Measurements from ENCODE around the gene VEZT. TPM values are rescaled to one million over a fixed set of nuclear protein-coding genes. Genes with fewer than 3 reads are reported as not detected.

Gene VEZT
- total RNA-seq, 1 experiment from 2014 or later: 77.4 TPM

- H3K9me3 Mint-ChIP-seq (ENCODE audit: unreplicated experiment): no peaks in the 10 kb centered on the region
- Histone ChIP-seq H3K36me3 (ENCODE audit: control insufficient read depth, insufficient read depth, low read length) (no peaks in the 10 kb centered on the region), H3K9me3 (no peaks in the 10 kb centered on the region), H3K4me1 (0 out of 2 replicates have a peak, but pooled peaks cover 3% of the 10 kb centered on the region), H3K27me3 (replicated peaks; ENCODE audit: control insufficient read depth, insufficient read depth, low read length) (no peaks in the 10 kb centered on the region), H3K4me3 (ENCODE audit: low read depth, low read length) (no peak overlapping the region)
- intact Hi-C loops (cut with micrococcal nuclease; ENCODE audit: unreplicated experiment): no loop called here
- no peak overlapping the region for H3K4me3 Mint-ChIP-seq (ENCODE audit: unreplicated experiment)
- TF ChIP-seq CTCF (IDR thresholded peaks at IDR 0.05; ENCODE audit: insufficient read depth in 1 of 2, low read depth in 1 of 2, low read length in 1 of 2, severe bottlenecking in 1 of 2, unreplicated experiment in 1 of 2): no peak
- POLR2A ChIA-PET: interaction anchor here (0.6 kb wide), 1 partner anchor 8 kb away, joined by 3 read pairs; no protein-coding TSS in a partner anchor
- peaks cover 8% of the 10 kb centered on the region for H3K4me1 Mint-ChIP-seq (ENCODE audit: low read depth, unreplicated experiment)
- DNase-seq: no peak
- no peaks in the 10 kb centered on the region for H3K27me3 Mint-ChIP-seq (ENCODE audit: insufficient read depth, unreplicated experiment)
- CTCF ChIA-PET: no interaction called here
- H3K27ac Mint-ChIP-seq (ENCODE audit: unreplicated experiment): no peak overlapping the region
- BruUV-seq (replicated peaks): no TSS peak
- peaks cover 32% of the 10 kb centered on the region for H3K36me3 Mint-ChIP-seq (ENCODE audit: insufficient read depth, unreplicated experiment)
These were observed 30.5 kb downstream of the VEZT start for GRCh38 chr12:95248095-95248494.

GRCh38 chr12:95248604-95249360, 31.2 kb downstream of the VEZT start:
- intact Hi-C loops (cut with micrococcal nuclease; ENCODE audit: unreplicated experiment): no loop called here
- H3K27ac Mint-ChIP-seq (ENCODE audit: unreplicated experiment): no peak overlapping the region
- no peaks in the 10 kb centered on the region for H3K9me3 Mint-ChIP-seq (ENCODE audit: unreplicated experiment)
- ChIA-PET POLR2A (no interaction called here), CTCF (no interaction called here)
- no peaks in the 10 kb centered on the region for H3K27me3 Mint-ChIP-seq (ENCODE audit: insufficient read depth, unreplicated experiment)
- DNase-seq: no peak
- Histone ChIP-seq H3K4me3 (ENCODE audit: low read depth, low read length) (no peak overlapping the region), H3K9me3 (no peaks in the 10 kb centered on the region), H3K36me3 (ENCODE audit: control insufficient read depth, insufficient read depth, low read length) (no peaks in the 10 kb centered on the region), H3K4me1 (0 out of 2 replicates have a peak, but pooled peaks cover 3% of the 10 kb centered on the region), H3K27me3 (replicated peaks; ENCODE audit: control insufficient read depth, insufficient read depth, low read length) (no peaks in the 10 kb centered on the region)
- TF ChIP-seq CTCF (IDR thresholded peaks at IDR 0.05; ENCODE audit: insufficient read depth in 1 of 2, low read depth in 1 of 2, low read length in 1 of 2, severe bottlenecking in 1 of 2, unreplicated experiment in 1 of 2): no peak
- no TSS peak for BruUV-seq (replicated peaks)
- peaks cover 8% of the 10 kb centered on the region for H3K4me1 Mint-ChIP-seq (ENCODE audit: low read depth, unreplicated experiment)
- peaks cover 30% of the 10 kb centered on the region for H3K36me3 Mint-ChIP-seq (ENCODE audit: insufficient read depth, unreplicated experiment)
- H3K4me3 Mint-ChIP-seq (ENCODE audit: unreplicated experiment): no peak overlapping the region

GRCh38 chr12:95253386-95253785, 35.8 kb downstream of the VEZT start:
- Mint-ChIP-seq H3K27me3 (ENCODE audit: insufficient read depth, unreplicated experiment) (no peaks in the 10 kb centered on the region), H3K9me3 (ENCODE audit: unreplicated experiment) (no peaks in the 10 kb centered on the region), H3K27ac (ENCODE audit: unreplicated experiment) (no peak overlapping the region), H3K36me3 (ENCODE audit: insufficient read depth, unreplicated experiment) (peaks cover 50% of the 10 kb centered on the region), H3K4me1 (ENCODE audit: low read depth, unreplicated experiment) (peaks cover 4% of the 10 kb centered on the region), H3K4me3 (ENCODE audit: unreplicated experiment) (no peak overlapping the region)
- no peak for DNase-seq
- intact Hi-C loops (cut with micrococcal nuclease; ENCODE audit: unreplicated experiment): no loop called here
- no peaks in the 10 kb centered on the region for H3K36me3 ChIP-seq (ENCODE audit: control insufficient read depth, insufficient read depth, low read length)
- ChIA-PET CTCF (no interaction called here), POLR2A (no interaction called here)
- no peak for TF ChIP-seq CTCF (IDR thresholded peaks at IDR 0.05; ENCODE audit: insufficient read depth in 1 of 2, low read depth in 1 of 2, low read length in 1 of 2, severe bottlenecking in 1 of 2, unreplicated experiment in 1 of 2)
- H3K27me3 ChIP-seq (replicated peaks; ENCODE audit: control insufficient read depth, insufficient read depth, low read length): no peaks in the 10 kb centered on the region
- H3K9me3 ChIP-seq: no peaks in the 10 kb centered on the region
- no TSS peak for BruUV-seq (replicated peaks)
- no peak overlapping the region for H3K4me3 ChIP-seq (ENCODE audit: low read depth, low read length)
- H3K4me1 ChIP-seq: 0 out of 2 replicates have a peak, but pooled peaks cover under 1% of the 10 kb centered on the region
